Activated CD8-positive, alpha-beta memory T cell treated with anti-CD3 and anti-CD28 coated beads, Interleukin-2, amount 10 ng/mL, durations not matched to agents 7 days and 5 days (primary cell): ENCODE data around the gene SLC4A1AP. TPM values are rescaled to one million over a fixed set of nuclear protein-coding genes. Genes with fewer than 3 reads are reported as not detected.

ENCODE experiments used
- ATAC-seq: fragments of 150-1000 bp; cut with Tn5 transposase; one replicate; pipeline ENCODE4 v1.10.0; 2021; ENCODE audit warnings: moderate library complexity
- CTCF ChIA-PET: fragments of 350-600 bp; sonication (Branson Sonifier 250); formaldehyde crosslinking; loops from one replicate; lab custom pipeline; 2021; ENCODE audit warnings: antibody characterized with exemption; lab: Charles Lee
- DNase-seq: peaks from one replicate; pipeline ENCODE4 v3.0.0-alpha.2; 2020
- H3K27ac Mint-ChIP-seq: one replicate; pipeline ENCODE4 v1.8.0; 2021; ENCODE audit warnings: mild to moderate bottlenecking, mixed read lengths
- H3K27me3 Mint-ChIP-seq: one replicate; pipeline ENCODE4 v1.8.0; 2021; ENCODE audit warnings: mixed read lengths
- H3K36me3 Mint-ChIP-seq: one replicate; pipeline ENCODE4 v1.8.0; 2021; ENCODE audit warnings: mild to moderate bottlenecking, mixed read lengths
- H3K4me1 Mint-ChIP-seq: one replicate; pipeline ENCODE4 v1.8.0; 2021; ENCODE audit warnings: mixed read lengths
- H3K4me3 Mint-ChIP-seq: one replicate; pipeline ENCODE4 v1.8.0; 2021; ENCODE audit warnings: mild to moderate bottlenecking, moderate library complexity, mixed read lengths
- H3K9me3 Mint-ChIP-seq: one replicate; pipeline ENCODE4 v1.8.0; 2022; ENCODE audit warnings: low read depth, mixed read lengths
- total RNA-seq, 2 experiments: library from RNA; stranded (reverse); gene quantifications; one replicate each; pipeline ENCODE4 v1.2.3, GENCODE V29; 2021

SLC4A1AP gene
- total RNA-seq, 2 experiments from 2014 or later: 27.8 to 28.2 TPM

DNA sequence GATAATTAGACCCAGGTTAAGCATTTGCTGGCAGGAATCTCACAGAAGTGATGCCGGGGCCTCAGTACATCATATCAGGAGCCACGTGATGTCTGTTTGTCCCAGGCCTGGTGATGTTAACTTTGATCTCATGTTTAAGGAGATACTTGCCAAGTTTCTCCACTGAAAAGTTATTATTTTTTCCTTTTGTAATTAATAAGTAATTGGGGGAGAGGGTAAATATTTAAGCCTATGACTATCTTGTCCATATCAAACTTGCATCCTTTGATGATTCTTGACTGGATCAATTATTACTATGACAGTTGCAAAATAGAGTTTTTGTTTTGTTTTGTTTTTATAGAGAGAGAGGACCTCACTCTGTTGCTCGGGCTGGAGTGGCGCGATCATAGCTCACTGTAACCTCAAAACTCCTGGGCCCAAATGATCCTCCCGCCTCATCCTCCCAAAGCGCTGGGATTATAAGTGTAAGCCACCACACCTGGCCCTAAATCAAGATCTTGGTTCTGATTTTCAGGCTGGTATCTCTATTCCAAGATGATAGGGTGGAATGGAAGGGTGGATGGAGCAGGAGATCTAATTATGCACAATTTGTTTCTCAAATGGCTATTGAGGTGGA, 46.4 kb downstream of the SLC4A1AP start:
- H3K27me3 Mint-ChIP-seq: peaks cover 3% of the 10 kb centered on the region

DNA sequence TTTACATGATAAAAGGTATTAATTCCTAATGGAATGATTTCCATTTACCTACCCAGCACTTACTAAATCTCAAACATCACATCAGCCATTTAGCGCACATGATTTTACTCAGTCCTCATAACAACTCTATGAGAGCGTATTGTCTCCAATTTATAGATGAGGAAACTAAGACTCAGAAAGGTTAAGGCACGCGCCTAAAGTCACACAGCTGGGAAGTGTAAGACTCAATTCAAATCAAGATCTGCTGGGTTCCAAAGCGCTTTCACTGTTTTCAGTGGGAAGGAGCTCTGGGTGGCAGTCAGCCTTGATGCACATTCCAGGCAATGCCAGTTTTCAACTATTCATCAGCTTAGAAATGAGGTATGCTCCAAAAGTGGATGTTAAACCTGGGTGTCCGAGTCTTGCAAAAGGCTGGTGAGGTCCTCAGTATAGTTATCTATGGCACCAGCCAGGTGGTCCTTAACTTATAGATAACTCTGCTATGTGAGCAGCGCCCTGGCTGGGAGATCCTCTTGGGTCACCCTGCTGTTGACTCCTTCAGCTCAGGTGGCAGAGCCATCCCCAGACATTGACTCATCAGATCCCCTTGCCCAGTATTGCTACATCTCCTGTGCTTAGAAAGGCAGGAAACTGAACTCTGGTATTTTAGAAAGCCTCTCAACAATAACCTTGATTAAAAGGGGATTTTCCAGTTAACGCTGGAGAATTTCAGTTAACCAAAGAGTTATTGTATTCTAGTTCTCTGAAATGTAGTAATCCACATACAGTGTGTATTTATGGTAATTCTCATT, 47.1 kb downstream of the SLC4A1AP start:
- ATAC-seq: no peak
- no peaks in the 10 kb centered on the region for H3K36me3 Mint-ChIP-seq
- H3K4me1 Mint-ChIP-seq: peaks cover 11% of the 10 kb centered on the region
- no peak overlapping the region for H3K27ac Mint-ChIP-seq
- no peaks in the 10 kb centered on the region for H3K9me3 Mint-ChIP-seq
- no peak for DNase-seq
- H3K27me3 Mint-ChIP-seq: peaks cover 3% of the 10 kb centered on the region
- CTCF ChIA-PET: interaction anchor here (4.5 kb wide), 1 partner anchor 7 kb away, joined by 25 read pairs; no protein-coding TSS in a partner anchor
- H3K4me3 Mint-ChIP-seq: no peak overlapping the region

More for the DNA sequence above, 46.4 kb downstream of the SLC4A1AP start:
- DNase-seq: no peak
- Mint-ChIP-seq H3K27ac (no peak overlapping the region), H3K4me3 (no peak overlapping the region), H3K4me1 (peaks cover 14% of the 10 kb centered on the region), H3K9me3 (no peaks in the 10 kb centered on the region), H3K36me3 (no peaks in the 10 kb centered on the region)
- CTCF ChIA-PET: no interaction called here
- no peak for ATAC-seq

DNA sequence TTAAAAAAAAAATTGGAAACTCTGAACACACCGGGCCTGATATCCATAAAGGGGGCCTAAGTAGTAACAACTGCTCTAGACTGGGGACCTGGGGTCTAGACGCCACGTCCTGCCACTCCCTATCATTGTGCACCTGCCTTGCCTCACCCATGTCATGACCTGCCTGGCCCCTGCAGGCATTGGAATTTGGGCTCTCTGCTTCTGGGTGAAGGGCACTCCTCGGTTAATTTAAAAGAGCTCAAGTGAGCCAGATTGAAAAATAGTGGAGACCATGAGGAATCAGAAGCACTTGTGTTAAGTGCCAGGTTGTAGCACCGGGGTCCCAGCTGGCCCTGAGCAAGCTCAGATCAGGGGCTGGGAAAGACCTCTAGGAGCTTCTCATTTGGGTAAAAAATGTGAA, 48.1 kb downstream of the SLC4A1AP start:
- peaks cover 8% of the 10 kb centered on the region for H3K27me3 Mint-ChIP-seq
- DNase-seq (no peak), ATAC-seq (no peak)
- no peak overlapping the region for H3K27ac Mint-ChIP-seq
- no peak overlapping the region for H3K4me3 Mint-ChIP-seq
- H3K4me1 Mint-ChIP-seq: peaks cover 15% of the 10 kb centered on the region
- H3K36me3 Mint-ChIP-seq: no peaks in the 10 kb centered on the region
- no peaks in the 10 kb centered on the region for H3K9me3 Mint-ChIP-seq
- CTCF ChIA-PET: interaction anchor here (1.9 to 4.5 kb wide), 2 partner anchors 8 to 11 kb away, joined by 17 to 25 read pairs; no protein-coding TSS in a partner anchor

DNA sequence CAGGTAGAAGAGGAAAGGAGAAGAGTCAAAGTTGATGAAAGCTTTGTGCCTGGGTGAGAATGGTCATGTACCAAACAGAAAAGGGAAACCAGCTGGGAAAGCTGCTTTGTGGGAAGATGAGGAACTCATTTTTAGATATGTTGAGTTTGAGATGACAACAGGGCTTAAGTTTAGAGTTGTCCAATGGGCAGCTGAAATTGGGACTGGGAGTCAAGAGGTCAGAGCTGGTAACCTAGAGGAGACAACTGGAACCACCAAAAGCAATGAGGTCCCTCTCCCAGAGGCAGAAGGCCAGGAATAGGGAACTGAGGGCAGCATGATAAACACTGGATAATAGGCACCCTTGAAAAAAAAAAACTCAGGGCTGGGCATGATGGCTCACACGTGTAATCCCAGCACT, 48.8 kb downstream of the SLC4A1AP start:
- H3K27me3 Mint-ChIP-seq: peaks cover 12% of the 10 kb centered on the region
- H3K4me1 Mint-ChIP-seq: peaks cover 19% of the 10 kb centered on the region
- CTCF ChIA-PET: interaction anchor here (1.9 to 4.5 kb wide), 2 partner anchors 9 to 10 kb away, joined by 17 to 25 read pairs; no protein-coding TSS in a partner anchor
- no peak overlapping the region for H3K27ac Mint-ChIP-seq
- no peak overlapping the region for H3K4me3 Mint-ChIP-seq
- H3K9me3 Mint-ChIP-seq: no peaks in the 10 kb centered on the region
- no peaks in the 10 kb centered on the region for H3K36me3 Mint-ChIP-seq
- DNase-seq (no peak), ATAC-seq (no peak)

DNA sequence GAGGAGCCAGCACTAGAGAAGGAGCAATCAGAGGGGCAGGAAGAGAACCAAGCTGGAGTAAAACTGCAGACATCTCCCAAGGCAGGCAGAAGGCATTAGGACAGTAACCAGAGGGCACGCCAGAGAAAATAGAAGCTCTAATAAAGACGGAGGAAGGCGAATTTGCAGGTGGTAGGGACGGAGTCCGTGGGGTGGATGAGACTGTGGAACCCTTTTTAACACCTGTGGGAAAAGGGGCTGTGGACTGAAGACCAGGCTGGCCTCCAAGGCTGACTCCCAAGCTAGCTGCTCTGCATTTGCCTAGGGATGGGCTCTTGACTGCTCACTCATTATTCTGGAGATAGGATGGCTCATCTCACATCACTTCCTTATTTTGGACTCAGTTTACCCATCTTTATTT, 49.5 kb downstream of the SLC4A1AP start:
- CTCF ChIA-PET: interaction anchor here (1.9 to 4.5 kb wide), 2 partner anchors 9 to 10 kb away, joined by 17 to 25 read pairs; no protein-coding TSS in a partner anchor
- Mint-ChIP-seq H3K4me1 (peaks cover 19% of the 10 kb centered on the region), H3K9me3 (no peaks in the 10 kb centered on the region), H3K27me3 (peaks cover 17% of the 10 kb centered on the region), H3K36me3 (no peaks in the 10 kb centered on the region), H3K4me3 (no peak overlapping the region), H3K27ac (no peak overlapping the region)
- no peak for DNase-seq
- ATAC-seq: no peak

DNA sequence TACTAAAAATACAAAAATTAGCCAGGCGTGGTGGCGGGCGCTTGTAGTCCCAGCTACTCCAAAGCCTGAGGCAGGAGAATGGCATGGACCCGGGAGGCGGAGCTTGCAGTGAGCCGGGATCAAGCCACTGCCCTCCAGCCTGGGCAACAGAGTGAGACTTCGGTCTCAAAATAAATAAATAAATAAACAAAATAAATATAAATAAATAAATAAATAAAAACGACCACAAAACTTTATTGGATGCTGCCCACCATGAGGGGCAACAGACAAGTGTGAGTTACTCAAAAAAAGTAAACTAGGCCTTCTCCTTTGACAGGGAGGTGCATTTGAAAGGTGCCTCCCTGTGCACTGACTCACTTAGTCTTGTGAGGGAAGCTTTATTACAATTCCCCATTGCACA, 50.4 kb downstream of the SLC4A1AP start:
- ATAC-seq (no peak), DNase-seq (no peak)
- Mint-ChIP-seq H3K27ac (no peak overlapping the region), H3K4me1 (peaks cover 19% of the 10 kb centered on the region), H3K4me3 (no peak overlapping the region), H3K27me3 (peaks cover 18% of the 10 kb centered on the region), H3K36me3 (no peaks in the 10 kb centered on the region), H3K9me3 (no peaks in the 10 kb centered on the region)
- CTCF ChIA-PET: interaction anchor here (0.6 to 4.5 kb wide), 3 partner anchors 9 to 31 kb away, joined by 3 to 25 read pairs (median 4); no protein-coding TSS in a partner anchor

DNA sequence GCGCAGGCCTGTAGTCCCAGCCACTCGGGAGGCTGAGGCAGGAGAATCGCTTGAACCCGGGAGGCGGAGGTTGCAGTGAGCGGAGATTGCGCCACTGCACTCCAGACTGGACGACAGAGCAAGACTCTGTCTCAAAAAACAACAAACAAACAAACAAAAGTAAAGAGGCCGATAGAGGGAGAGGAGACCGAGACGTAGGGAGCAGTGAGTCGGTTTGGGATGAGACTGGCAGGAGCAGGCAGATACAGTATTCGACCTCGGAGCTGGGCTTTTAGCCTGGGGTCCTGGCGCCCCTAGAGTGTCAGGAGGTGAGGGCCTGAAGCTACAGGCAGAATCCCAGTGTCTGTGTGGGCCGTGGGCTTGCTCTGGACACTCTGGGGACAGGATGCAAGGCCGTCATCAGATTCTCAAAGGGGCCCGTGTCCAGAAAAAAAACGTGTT, 51.2 kb downstream of the SLC4A1AP start:
- Mint-ChIP-seq H3K27me3 (peaks cover 18% of the 10 kb centered on the region), H3K4me3 (no peak overlapping the region), H3K36me3 (no peaks in the 10 kb centered on the region), H3K27ac (no peak overlapping the region), H3K9me3 (no peaks in the 10 kb centered on the region), H3K4me1 (peaks cover 24% of the 10 kb centered on the region)
- ATAC-seq (no peak), DNase-seq (no peak)
- CTCF ChIA-PET: interaction anchor here (0.6 to 4.5 kb wide), 3 partner anchors 11 to 32 kb away, joined by 3 to 25 read pairs (median 4); no protein-coding TSS in a partner anchor

DNA sequence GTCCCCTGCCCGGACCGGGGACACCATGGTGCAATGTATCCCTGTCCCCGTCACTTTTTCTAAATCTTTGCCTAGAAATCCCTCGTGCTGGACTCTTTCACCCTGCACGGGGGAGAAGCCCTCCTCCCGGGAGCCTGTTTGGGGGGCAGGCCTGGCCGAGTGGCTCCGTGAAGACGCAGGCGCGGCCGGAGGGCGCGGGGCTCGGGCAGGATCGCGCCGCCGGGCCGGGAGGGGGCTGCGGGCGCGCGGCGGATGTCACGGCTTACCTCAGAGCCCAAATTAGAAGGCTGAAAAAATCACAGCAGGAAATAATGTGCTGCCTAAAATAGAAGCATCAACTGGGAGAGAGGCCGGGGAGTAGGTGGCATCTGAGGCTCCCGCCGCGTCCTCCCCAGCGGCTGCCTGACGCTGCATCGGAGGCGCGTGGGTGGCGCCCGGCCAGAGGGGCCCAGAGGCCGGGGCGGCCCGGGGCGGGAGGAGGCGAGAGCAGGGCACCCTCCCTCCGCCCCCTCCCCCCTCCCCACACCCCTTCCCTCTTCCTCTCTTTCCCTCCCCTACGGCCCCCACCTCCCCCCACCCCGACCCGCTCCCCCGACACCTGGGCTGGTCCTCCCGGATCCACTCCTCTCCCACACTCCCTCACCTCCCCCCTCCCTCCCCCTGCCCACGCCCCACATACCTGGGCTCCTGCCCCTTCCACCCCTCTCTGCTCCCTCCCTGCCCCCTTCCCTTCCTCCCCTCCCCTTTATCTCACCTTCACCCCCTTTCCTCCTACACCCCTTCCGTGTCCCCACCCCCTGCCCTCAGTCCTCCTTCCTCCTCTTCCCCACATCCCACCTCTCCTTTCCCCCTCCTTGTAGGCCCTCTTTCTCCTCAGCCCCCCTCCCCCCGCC, 51.9 kb downstream of the SLC4A1AP start:
- H3K36me3 Mint-ChIP-seq: no peaks in the 10 kb centered on the region
- ATAC-seq (peak; percentile 58), DNase-seq (peak; percentile 48)
- no peak overlapping the region for H3K27ac Mint-ChIP-seq
- peaks cover 31% of the 10 kb centered on the region for H3K4me1 Mint-ChIP-seq
- H3K9me3 Mint-ChIP-seq: no peaks in the 10 kb centered on the region
- H3K27me3 Mint-ChIP-seq: peaks cover 18% of the 10 kb centered on the region
- CTCF ChIA-PET: interaction anchor here (1.4 to 4.5 kb wide), 3 partner anchors 8 to 37 kb away, joined by 4 to 25 read pairs (median 12); no protein-coding TSS in a partner anchor
- H3K4me3 Mint-ChIP-seq: no peak overlapping the region

DNA sequence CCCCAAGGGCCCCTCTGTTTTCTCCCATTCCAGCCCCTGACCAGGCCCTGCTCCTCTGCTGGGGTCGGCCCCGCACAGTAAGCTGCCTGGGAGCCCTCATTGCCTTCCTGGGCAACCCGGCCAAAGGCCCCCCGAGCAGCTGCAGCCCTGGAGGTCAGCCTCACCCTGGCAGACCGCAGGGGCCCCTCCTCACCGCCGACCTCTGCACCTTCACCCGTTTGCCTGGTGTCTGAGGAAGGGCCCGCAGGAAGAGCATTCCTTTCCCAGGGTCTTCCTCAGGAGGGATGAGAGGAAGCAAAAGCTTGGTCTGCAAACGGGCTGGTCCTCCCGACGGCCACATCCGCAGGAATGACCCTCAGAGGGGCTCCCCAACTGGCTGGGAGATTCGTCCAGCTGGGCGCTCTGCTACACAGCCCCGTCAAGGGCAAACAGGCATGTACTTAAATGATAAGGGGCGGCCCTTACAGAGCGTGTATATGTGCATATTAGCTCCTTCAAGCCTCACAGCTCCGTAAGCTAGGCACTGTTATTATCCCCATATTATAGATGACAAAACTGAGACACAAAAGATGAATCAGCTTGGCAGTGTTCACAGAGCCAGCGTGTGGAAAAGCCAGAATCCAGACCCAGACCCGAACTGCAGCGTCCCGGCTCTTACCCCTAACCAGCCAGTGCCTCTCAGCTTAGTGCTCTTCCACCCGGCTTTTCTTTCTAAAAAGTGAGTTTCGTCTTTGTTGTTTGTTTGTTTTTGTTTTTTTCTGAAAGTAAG, 52.8 kb downstream of the SLC4A1AP start:
- no peaks in the 10 kb centered on the region for H3K36me3 Mint-ChIP-seq
- no peaks in the 10 kb centered on the region for H3K9me3 Mint-ChIP-seq
- no peak overlapping the region for H3K4me3 Mint-ChIP-seq
- no peak for DNase-seq
- CTCF ChIA-PET: interaction anchor here (1.4 to 2.2 kb wide), 4 partner anchors 9 to 36 kb away, joined by 4 to 12 read pairs (median 6); no protein-coding TSS in a partner anchor
- no peak overlapping the region for H3K27ac Mint-ChIP-seq
- H3K4me1 Mint-ChIP-seq: peaks cover 37% of the 10 kb centered on the region
- peaks cover 18% of the 10 kb centered on the region for H3K27me3 Mint-ChIP-seq
- ATAC-seq: no peak

DNA sequence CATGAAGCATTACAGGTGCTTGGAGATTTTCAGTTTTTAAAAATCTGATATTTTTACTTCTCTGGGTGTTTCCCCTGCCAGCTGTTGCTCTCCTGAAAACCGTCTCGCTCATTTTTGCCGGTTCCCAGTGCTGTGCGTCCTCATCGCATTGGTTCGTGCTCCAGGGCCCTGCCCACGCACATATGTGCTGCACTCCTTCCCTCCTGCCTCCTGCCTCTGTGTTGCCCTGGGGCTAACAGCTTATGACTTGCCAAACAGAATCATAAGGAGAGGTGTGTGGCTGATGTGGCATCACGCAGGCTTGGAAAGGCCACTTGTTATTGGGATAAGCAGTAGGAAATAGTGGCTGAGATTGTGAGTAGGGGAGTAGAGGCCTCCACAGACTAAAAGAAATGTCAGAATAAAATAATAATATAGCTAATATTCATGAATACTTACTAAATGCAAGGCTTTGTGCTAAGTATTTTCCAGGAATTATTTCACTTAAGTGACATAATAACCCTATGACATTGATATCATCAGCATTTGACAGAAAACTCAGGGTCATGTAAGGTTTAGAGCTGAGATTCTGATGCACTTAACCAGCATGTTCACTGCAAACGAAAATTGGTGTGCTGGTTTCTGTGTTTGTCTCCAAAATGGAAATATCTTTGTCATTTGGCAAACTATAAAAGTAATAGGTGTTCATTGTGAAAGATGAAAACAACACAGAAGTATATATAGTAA, 53.5 kb downstream of the SLC4A1AP start:
- no peak overlapping the region for H3K27ac Mint-ChIP-seq
- CTCF ChIA-PET: interaction anchor here (1.4 to 2.2 kb wide), 4 partner anchors 10 to 35 kb away, joined by 4 to 12 read pairs (median 6); no protein-coding TSS in a partner anchor

DNA sequence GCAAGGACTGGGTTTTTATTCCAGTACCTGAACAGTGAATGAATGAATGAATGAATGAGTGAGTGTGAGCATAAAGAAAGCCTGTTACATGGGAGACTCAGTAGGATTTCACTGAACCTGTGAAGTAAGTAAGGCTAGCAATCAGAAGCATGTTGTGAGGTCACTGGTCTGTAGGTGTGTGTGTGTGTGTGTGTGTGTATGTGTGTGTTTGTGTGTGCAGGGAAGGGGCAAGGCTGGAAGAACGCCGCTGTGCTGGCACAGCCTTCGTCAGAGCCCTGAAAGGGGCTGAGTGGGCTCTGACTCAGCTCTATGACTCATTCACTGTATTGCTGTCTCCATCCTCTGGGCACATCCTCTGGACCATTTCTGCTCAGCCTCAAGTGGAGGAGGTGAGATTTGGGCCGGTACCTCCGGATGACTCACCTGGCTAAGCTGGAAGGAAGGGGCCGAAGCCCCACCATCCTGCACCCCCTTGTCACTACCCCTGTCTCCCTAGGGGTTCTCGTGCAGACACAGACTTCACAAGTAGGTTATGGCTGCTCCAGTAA, 56.4 kb downstream of the SLC4A1AP start:
- Mint-ChIP-seq H3K27me3 (peaks cover 15% of the 10 kb centered on the region), H3K4me3 (no peak overlapping the region), H3K27ac (no peak overlapping the region), H3K9me3 (no peaks in the 10 kb centered on the region), H3K36me3 (no peaks in the 10 kb centered on the region), H3K4me1 (peaks cover 38% of the 10 kb centered on the region)
- peak; percentile 92 for ATAC-seq
- CTCF ChIA-PET: interaction anchor here (0.7 to 1.4 kb wide), 3 partner anchors 9 to 37 kb away, joined by 3 to 4 read pairs (median 4); no protein-coding TSS in a partner anchor
- DNase-seq: peak; percentile 71

More for the DNA sequence above, 53.5 kb downstream of the SLC4A1AP start:
- no peak for DNase-seq
- H3K9me3 Mint-ChIP-seq: no peaks in the 10 kb centered on the region
- ATAC-seq: no peak
- no peak overlapping the region for H3K4me3 Mint-ChIP-seq
- H3K4me1 Mint-ChIP-seq: peaks cover 38% of the 10 kb centered on the region
- H3K36me3 Mint-ChIP-seq: no peaks in the 10 kb centered on the region
- H3K27me3 Mint-ChIP-seq: peaks cover 17% of the 10 kb centered on the region
